Astrocyte (in vitro differentiated cells and primary cell): Measurements from ENCODE around the gene RNPEP.
"Not testable (repeated sequence)": the region's sequence is repeated elsewhere in the genome, so short reads cannot be mapped to it uniquely, and the experiment has no call there.

Experiments used
- EZH2 ChIP-seq: IDR thresholded peaks from 2 replicates; pipeline ENCODE4 v1.6.1; 2012; ENCODE audit warnings: mild to moderate bottlenecking, low read length, inconsistent platforms; ENCODE audit not compliant: insufficient read depth
- TF ChIP-seq, protein P1 (sequence below): IDR thresholded peaks from 2 replicates; pipeline ENCODE4 v1.5.1; 2011; ENCODE audit warnings: low read depth, mild to moderate bottlenecking, inconsistent platforms, low read length, moderate library complexity; ENCODE audit not compliant: insufficient read depth

DNA sequence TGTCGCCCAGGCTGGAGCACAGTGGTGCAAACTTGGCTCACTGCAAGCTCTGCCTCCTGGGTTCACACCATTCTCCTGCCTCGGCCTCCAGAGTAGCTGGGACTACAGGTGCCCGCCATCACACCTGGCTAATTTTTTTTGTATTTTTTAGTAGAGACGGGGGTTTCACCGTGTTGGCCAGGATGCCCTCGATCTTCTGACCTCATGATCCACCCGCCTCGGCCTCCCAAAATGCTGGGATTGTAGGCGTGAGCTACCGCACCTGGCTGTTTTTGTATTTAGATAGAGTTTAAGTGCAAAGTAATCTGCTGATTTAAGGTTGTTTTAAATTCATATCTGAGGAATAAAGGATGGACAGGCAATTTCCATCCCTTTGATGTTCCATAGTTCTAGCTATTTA is 20.1 kb upstream of the RNPEP start:
- TF ChIP-seq, protein P1, sequence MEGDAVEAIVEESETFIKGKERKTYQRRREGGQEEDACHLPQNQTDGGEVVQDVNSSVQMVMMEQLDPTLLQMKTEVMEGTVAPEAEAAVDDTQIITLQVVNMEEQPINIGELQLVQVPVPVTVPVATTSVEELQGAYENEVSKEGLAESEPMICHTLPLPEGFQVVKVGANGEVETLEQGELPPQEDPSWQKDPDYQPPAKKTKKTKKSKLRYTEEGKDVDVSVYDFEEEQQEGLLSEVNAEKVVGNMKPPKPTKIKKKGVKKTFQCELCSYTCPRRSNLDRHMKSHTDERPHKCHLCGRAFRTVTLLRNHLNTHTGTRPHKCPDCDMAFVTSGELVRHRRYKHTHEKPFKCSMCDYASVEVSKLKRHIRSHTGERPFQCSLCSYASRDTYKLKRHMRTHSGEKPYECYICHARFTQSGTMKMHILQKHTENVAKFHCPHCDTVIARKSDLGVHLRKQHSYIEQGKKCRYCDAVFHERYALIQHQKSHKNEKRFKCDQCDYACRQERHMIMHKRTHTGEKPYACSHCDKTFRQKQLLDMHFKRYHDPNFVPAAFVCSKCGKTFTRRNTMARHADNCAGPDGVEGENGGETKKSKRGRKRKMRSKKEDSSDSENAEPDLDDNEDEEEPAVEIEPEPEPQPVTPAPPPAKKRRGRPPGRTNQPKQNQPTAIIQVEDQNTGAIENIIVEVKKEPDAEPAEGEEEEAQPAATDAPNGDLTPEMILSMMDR: not testable (repeated sequence)
- not testable (repeated sequence) for TF ChIP-seq EZH2
